B cell (primary cell): Measurements from ENCODE around the gene DUSP7.

ENCODE experiments used
- CTCF ChIP-seq: fragments of 200-600 bp; IDR thresholded peaks from one replicate; pipeline ENCODE4 v1.8.0; 2022; ENCODE audit warnings: antibody characterized with exemption, mild to moderate bottlenecking
- EZH2 ChIP-seq: IDR thresholded peaks from 2 replicates; pipeline ENCODE4 v1.6.1; 2012; ENCODE audit warnings: borderline replicate concordance, low read depth, mild to moderate bottlenecking, moderate library complexity, low read length; ENCODE audit not compliant: insufficient read depth, poor library complexity, severe bottlenecking

- no peak for TF ChIP-seq EZH2
- no peak for TF ChIP-seq CTCF
Observed at GRCh38 chr3:52050571-52050970, 5.8 kb downstream of the DUSP7 start.
